Measurements from ENCODE around the gene ORC5.

GRCh38 chr7:104156842-104157277, 51.0 kb downstream of the ORC5 start:
- TF ChIP-seq EZH2 (IDR thresholded peaks at IDR 0.05; ENCODE audit: low read length, missing control alignments): no peak
- TF ChIP-seq CTCF (conservative IDR thresholded peaks at IDR 0.05 in 1 of 2, IDR thresholded peaks at IDR 0.05 in 1 of 2; ENCODE audit: low read depth in 1 of 2, low read length in 2 of 2): peak; percentile 50 to 57

All from fibroblast of lung (primary cell).